Inflammatory macrophage treated with lipopolysaccharide for 4 hours (primary cell): ENCODE measurements around the gene CLNK.

Experiments used
- DNase-seq: peaks from one replicate; pipeline ENCODE4 v3.0.0-alpha.2; 2020

Gene CLNK

GRCh38 chr4:10496200-10496599 lies 188.4 kb downstream of the CLNK start:
- no peak for DNase-seq

- DNase-seq = no peak
Observed at GRCh38 chr4:10495651-10496050, 188.9 kb downstream of the CLNK start.

DNA sequence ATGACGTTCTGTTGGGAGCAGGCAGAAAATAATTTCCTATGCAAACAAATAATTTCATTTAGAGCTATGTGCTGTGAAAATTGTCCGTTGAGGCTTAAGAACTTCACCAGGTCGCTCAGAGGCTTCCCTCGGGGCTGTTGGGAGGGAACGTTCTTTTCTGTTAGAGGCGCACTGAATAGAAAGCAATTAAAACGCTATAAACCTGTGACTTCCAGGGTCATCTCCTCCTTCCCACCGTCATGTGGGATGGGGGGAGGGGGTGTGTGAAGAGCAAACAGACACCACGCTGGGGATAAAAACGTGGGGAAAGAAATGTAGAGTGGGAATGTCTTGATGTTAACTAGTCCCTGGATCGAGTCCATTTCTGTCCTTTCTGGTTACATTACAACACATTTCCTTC lies 192.1 kb downstream of the CLNK start:
- no peak for DNase-seq

DNA sequence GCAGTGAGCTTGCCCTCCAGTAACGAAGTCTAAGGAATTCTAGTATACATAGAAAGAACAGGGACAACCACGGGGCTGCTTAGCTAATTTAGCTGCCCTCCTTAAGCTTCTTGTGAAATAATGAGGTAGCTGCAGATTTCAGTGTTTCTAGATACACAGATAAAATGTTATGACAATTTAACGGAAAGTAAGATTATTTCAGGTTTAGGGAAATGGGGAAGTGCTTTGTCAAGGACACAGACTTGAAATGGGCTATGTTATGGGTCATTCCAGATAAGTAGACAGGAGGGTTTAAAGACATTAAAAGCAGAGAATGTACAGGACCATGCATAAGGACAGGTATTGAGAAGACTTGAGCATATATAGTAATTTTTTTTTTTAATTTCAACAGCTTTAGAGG lies 193.2 kb downstream of the CLNK start:
- DNase-seq = no peak

DNA sequence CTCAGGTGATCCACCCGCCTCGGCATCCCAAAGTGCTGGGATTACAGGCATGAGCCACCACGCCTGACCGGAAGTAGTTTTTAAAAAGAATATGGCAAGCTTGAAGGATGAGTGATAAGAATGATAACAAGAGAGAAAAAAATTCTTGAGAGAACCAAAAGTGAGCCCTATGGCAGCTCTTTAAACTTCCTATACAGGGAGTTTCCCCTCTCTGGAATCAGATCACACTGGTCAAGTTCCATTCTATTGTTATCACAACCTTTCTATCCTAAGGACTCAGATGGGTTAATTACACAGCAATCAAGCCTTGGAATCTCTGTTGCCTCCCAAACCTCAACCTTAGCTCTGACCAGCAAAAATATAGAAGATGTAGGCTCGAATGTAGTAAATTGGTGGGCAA lies 193.6 kb downstream of the CLNK start:
- no peak for DNase-seq

DNA sequence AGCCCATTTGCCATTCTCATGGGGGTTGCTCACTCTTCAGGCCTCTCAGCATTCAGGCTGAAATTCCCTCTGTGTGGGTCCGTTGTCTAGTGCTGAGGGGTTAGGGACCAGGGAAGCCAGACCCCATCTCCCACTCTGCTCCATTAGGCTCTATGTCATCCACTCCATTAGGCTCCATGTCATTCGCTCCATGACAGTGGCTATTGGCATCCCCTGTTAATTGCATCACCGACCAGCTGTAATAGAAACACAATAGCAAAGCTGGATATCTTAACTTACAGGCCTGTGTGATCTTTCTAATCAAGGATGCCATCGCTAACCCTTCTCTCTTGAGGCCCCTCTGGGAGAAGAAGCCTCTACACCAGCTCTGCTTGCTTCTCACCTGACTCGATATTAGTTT lies 201.7 kb downstream of the CLNK start:
- no peak for DNase-seq

GRCh38 chr4:10480616-10481015 lies 204.0 kb downstream of the CLNK start:
- DNase-seq = no peak

GRCh38 chr4:10478621-10479020 lies 205.9 kb downstream of the CLNK start:
- no peak for DNase-seq

GRCh38 chr4:10470505-10470904 lies 214.1 kb downstream of the CLNK start:
- DNase-seq = no peak

GRCh38 chr4:10466161-10466560 lies 218.4 kb downstream of the CLNK start:
- no peak for DNase-seq

DNA sequence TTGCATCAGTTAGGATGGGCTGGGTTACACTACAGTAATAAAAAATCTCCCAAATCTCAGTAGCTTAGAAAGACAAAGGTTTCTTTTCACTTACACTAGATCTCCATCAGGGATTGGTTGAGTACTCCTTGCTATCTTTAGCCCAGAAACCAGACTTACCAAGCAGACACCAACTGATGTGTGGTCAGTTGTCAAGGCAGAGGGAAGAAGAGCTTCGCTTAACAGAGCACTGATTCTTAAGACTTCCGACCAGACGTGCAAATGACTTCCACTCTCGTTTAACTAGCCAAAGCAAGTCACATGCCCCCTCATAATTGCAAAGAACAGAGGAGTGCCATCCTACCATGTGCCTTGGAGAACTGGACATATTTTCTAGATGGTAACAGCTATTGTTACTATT lies 221.7 kb downstream of the CLNK start:
- DNase-seq = no peak

- DNase-seq = no peak
Observed at GRCh38 chr4:10461850-10462400, 222.6 kb downstream of the CLNK start.

- peak; percentile 78 for DNase-seq
Observed at GRCh38 chr4:10461091-10461849, 223.3 kb downstream of the CLNK start.

DNA sequence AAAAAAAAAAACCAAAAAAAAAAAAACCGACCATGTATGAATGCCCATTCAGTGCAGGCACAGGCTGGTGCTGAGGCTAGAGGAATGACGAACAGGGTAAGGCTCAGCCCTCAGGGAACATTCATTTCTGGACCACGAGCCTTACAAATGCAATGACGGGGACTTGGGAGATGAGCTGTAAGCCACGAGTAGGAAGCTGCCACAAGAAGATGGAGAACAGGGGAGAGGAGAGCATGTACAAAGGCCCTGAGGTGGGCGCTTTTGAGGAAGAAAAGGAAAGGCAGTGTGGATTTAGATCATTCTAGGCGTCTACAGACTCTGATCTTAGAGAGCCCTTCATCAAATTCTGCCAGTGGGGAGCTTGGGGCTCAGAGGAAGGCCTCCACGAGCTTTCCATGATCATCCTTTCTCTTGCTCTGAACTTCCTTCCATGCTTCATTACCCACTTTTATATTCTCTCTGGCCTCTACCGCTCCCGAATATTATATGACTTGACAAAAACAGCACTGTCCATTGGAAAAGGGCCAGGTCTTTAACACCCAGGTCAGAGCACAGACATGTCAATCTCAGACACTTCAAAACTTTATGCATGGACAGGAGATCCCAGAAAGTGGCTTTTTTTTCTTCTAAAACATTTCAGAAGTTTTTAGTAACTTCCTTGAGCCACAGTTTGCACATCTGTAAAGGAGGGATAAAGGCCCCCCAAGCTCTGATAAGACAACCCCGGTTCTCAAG lies 224.1 kb downstream of the CLNK start:
- no peak for DNase-seq

GRCh38 chr4:10459305-10459704 lies 225.3 kb downstream of the CLNK start:
- no peak for DNase-seq

- no peak for DNase-seq
Observed at GRCh38 chr4:10458177-10458576, 226.4 kb downstream of the CLNK start.

GRCh38 chr4:10457255-10457801 lies 227.2 kb downstream of the CLNK start, which contains the start of gene ZNF518B:
Gene ZNF518B, minus strand, starts transcription at chr4:10457426. Its CDS starts 11,098 bp downstream, at chr4:10446328.
- DNase-seq = peak; percentile 77

DNA sequence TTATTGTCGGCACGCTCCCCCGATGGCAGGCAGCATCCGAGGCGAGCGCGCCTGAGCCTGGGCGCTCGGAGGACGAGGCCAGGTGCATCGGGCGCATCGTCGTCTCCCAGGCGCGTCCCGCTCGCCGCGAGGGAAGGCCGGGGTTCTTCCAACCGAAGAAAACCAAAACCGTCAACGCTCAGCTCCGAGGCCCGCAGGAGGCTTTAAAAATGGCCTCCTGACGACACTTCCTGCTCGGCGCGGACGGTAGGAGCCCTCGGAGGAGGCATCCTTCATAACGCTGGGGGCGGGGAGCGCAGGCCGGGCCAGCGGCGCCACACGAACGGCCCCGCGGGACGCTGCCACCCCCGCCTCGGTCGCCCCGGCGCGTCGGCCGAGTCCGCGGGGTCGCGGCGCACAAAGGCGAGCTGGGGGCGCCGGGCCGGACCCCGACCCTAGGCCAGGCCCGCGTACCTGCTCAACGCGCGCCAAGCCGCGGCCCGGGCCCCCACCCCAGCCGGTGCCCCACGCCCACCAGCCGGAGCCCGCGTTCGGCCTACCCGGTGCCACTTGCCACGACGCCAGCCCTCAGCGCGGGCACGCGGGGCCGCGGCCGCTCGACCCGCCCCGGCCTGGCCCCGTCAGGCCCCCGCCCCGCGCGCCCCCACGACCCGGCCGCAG lies 227.8 kb downstream of the CLNK start:
- DNase-seq = peak; percentile 59

GRCh38 chr4:10456260-10456594 lies 228.3 kb downstream of the CLNK start:
- DNase-seq = no peak

DNA sequence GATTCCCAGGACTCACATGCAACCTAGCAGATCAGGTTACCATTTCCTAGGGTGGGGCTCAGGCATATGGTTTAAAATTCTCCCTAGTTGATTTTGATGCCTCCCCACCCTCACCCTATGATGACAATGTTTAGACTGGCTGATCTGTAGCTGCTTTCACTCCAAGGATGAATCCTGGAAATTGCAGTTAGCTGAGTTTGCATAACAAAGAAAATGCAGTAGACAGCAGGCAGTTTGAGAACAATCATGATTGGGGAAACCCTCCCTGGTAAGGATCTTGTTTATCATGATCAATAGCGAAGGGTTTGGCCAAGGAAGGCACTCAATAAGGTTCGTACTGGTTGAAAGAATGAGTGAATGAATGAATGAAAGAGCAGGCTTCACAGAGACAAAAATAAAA lies 229.4 kb downstream of the CLNK start:
- no peak for DNase-seq

DNA sequence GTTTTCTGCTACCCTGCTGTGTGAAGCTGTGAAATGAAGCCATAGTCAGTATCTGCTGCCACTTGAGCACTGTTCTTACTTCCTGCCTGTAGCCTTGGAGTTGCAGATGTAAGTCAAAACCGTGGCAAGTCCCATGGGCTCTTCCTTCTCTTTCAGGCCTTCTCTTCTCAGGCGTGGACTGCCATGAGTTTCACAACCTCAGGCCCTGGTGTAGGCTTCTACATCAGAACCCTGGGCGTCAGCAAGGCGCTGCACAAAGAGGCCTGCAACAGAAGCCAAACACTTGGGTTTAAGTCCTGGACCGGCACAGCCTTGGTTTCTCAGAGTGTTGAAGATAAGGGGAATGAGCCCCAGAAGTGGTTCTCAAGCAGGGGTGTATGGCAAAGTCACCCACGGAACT lies 229.8 kb downstream of the CLNK start:
- no peak for DNase-seq

DNA sequence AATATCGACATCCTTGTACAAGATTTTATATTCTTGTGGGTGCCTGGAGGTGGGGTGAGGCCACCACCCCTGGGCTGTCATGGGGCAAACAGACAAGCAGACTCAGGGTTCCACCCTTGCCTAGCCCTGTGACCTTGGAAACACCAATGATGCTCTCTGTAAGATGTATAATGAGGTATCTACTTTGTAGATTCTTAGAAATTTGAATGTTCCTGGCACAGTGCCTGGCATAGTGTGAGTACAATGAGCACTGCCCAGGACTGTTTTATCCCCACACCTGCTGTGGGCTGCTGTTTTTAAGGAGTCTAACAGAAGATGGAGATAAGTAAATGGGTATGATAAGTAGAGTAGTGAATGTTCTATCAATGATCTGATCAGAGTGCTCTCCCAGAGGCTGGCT lies 230.4 kb downstream of the CLNK start:
- no peak for DNase-seq

GRCh38 chr4:10448991-10449390 lies 235.6 kb downstream of the CLNK start:
- no peak for DNase-seq
